Amniotic stem cell (primary cell): Measurements from ENCODE around the gene FAM89A.
"Not testable (repeated sequence)": the region's sequence is repeated elsewhere in the genome, so short reads cannot be mapped to it uniquely, and the experiment has no call there.

Experiments
- DNase-seq: peaks from one replicate; lab custom pipeline; 2025; lab: John Stamatoyannopoulos, UW

FAM89A gene

GRCh38 chr1:231029841-231030240, 10.2 kb downstream of the FAM89A start:
- DNase-seq = no peak

- not testable (repeated sequence) for DNase-seq
Observed at GRCh38 chr1:231029247-231029646, 10.8 kb downstream of the FAM89A start.

GRCh38 chr1:231028682-231029081, 11.4 kb downstream of the FAM89A start:
- DNase-seq = no peak

- no peak for DNase-seq
Observed at GRCh38 chr1:231027971-231028370, 12.1 kb downstream of the FAM89A start.

GRCh38 chr1:231027136-231027925, 12.7 kb downstream of the FAM89A start:
- no peak for DNase-seq

GRCh38 chr1:231026576-231026975, 13.5 kb downstream of the FAM89A start:
- DNase-seq = no peak

GRCh38 chr1:231023150-231023549, 16.9 kb downstream of the FAM89A start:
- no peak for DNase-seq

GRCh38 chr1:231022543-231022942, 17.5 kb downstream of the FAM89A start:
- DNase-seq = not testable (repeated sequence)

GRCh38 chr1:231021540-231022031, 18.5 kb downstream of the FAM89A start:
- DNase-seq = no peak

- DNase-seq = no peak
Observed at GRCh38 chr1:231020816-231021215, 19.2 kb downstream of the FAM89A start.

- no peak for DNase-seq
Observed at GRCh38 chr1:231020139-231020601, 19.9 kb downstream of the FAM89A start.

GRCh38 chr1:231019711-231020110, 20.3 kb downstream of the FAM89A start:
- DNase-seq = no peak

GRCh38 chr1:231016966-231017365, 23.1 kb downstream of the FAM89A start:
- DNase-seq = no peak

GRCh38 chr1:231016234-231016633, 23.8 kb downstream of the FAM89A start:
- DNase-seq = no peak

GRCh38 chr1:231013391-231014015, 26.6 kb downstream of the FAM89A start:
- no peak for DNase-seq

- no peak for DNase-seq
Observed at GRCh38 chr1:231011963-231012362, 28.1 kb downstream of the FAM89A start.

GRCh38 chr1:231011360-231011759, 28.7 kb downstream of the FAM89A start:
- no peak for DNase-seq

GRCh38 chr1:231007535-231007934, 32.5 kb downstream of the FAM89A start:
- not testable (repeated sequence) for DNase-seq

GRCh38 chr1:231001892-231002291, 38.2 kb downstream of the FAM89A start:
- no peak for DNase-seq

GRCh38 chr1:231000639-231001038, 39.4 kb downstream of the FAM89A start:
- DNase-seq = no peak

GRCh38 chr1:231000201-231000600, 39.9 kb downstream of the FAM89A start:
- DNase-seq = no peak

- DNase-seq = no peak
Observed at GRCh38 chr1:230994860-230995259, 45.2 kb downstream of the FAM89A start.

GRCh38 chr1:230992100-230992774, 47.8 kb downstream of the FAM89A start:
- no peak for DNase-seq
